Activated T-helper 2 cell treated with anti-CD3 and anti-CD28 coated beads, Interferon-gamma antibody, Interleukin-2, Interleukin-4, amounts not matched to agents 10 μg/mL and 5 μg/mL and 100 μg/mL, durations not matched to agents 14 hours and 24 hours and 36 hours (primary cell): ENCODE measurements around the gene ZRANB1. TPM values are rescaled to one million over a fixed set of nuclear protein-coding genes. Genes with fewer than 3 reads are reported as not detected.

ENCODE experiments used
- DNase-seq: peaks from one replicate; pipeline ENCODE4 v3.0.0; 2021; ENCODE audit warnings: low spot score
- H3K27ac Mint-ChIP-seq: one replicate; pipeline ENCODE4 v1.8.0; 2021; ENCODE audit warnings: mixed read lengths
- H3K27me3 Mint-ChIP-seq: one replicate; pipeline ENCODE4 v1.8.0; 2021; ENCODE audit warnings: low read depth, mixed read lengths
- H3K36me3 Mint-ChIP-seq: one replicate; pipeline ENCODE4 v1.8.0; 2021; ENCODE audit warnings: low read depth, mixed read lengths
- H3K4me1 Mint-ChIP-seq: one replicate; pipeline ENCODE4 v1.8.0; 2021; ENCODE audit warnings: low read depth, mixed read lengths
- H3K4me3 Mint-ChIP-seq: one replicate; pipeline ENCODE4 v1.8.0; 2021; ENCODE audit warnings: low read depth, mild to moderate bottlenecking, moderate library complexity, mixed read lengths
- H3K9me3 Mint-ChIP-seq: one replicate; pipeline ENCODE4 v1.8.0; 2021; ENCODE audit warnings: mixed read lengths
- intact Hi-C: fragments of 100-400 bp; cut with micrococcal nuclease; formaldehyde crosslinking; loops from one replicate; pipeline ENCODE4 v1.15.1; 2023
- total RNA-seq: library from RNA; stranded (reverse); gene quantifications from 2 replicates; pipeline ENCODE4 v1.2.3, GENCODE V29; 2022

Gene ZRANB1
- total RNA-seq = 12.1 and 13.4 TPM in 2 replicates

DNA sequence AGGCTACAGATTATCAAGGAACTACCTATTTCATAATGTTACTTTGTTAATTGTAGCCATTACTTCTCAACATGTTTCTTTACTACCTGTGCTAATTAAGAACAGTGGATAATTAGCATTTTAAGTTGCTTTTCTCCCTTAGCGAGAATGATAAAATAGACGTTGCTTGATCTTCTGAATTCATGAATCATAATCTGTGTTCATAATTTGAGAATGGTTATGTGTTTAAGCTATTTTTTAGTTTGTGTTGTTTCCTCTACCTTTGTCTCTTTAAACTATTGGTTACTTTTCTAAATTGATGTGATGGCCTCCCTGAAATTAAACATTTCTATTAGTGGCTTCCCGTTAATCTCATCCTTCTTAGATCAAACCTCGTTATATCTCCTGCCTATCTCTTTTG is at the start of gene ZRANB1:
Gene ZRANB1, plus strand, starts transcription at position 301 of the 400 bp plus-strand sequence. CDS start 371 bp downstream, outside the sequence.
- Mint-ChIP-seq H3K36me3 (peaks cover 15% of the 10 kb centered on the region), H3K4me1 (peaks cover 22% of the 10 kb centered on the region), H3K27me3 (no peaks in the 10 kb centered on the region), H3K4me3 (no peak within 1 kb of the TSS), H3K27ac (no peak within 1 kb of the TSS), H3K9me3 (no peaks in the 10 kb centered on the region)
- intact Hi-C loops = no loop called here
- no peak for DNase-seq

DNA sequence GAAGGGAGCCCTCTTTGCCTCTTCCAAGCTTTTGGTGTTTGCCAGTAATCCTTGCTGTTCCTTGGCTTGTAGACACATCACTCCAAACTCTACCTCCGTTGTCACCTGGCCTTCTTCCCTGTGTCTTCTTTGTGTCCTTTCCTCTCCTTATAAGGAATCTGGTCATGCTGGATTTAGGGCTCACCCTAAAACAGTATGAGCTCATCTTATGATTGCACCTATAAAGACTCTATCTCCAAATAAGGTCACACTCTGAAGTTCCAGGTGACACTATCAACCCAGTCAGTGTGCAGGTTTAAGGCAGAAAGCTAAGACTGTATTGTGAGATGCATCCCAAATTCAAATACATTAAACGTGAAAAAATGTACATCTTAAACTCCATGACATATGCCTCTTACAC is 49.0 kb upstream of the ZRANB1 start:
- H3K36me3 Mint-ChIP-seq = no peaks in the 10 kb centered on the region
- no peak overlapping the region for H3K27ac Mint-ChIP-seq
- no peaks in the 10 kb centered on the region for H3K27me3 Mint-ChIP-seq
- H3K4me1 Mint-ChIP-seq = no peaks in the 10 kb centered on the region
- DNase-seq = no peak
- H3K4me3 Mint-ChIP-seq = no peak overlapping the region
- no peaks in the 10 kb centered on the region for H3K9me3 Mint-ChIP-seq
- intact Hi-C loops = no loop called here

DNA sequence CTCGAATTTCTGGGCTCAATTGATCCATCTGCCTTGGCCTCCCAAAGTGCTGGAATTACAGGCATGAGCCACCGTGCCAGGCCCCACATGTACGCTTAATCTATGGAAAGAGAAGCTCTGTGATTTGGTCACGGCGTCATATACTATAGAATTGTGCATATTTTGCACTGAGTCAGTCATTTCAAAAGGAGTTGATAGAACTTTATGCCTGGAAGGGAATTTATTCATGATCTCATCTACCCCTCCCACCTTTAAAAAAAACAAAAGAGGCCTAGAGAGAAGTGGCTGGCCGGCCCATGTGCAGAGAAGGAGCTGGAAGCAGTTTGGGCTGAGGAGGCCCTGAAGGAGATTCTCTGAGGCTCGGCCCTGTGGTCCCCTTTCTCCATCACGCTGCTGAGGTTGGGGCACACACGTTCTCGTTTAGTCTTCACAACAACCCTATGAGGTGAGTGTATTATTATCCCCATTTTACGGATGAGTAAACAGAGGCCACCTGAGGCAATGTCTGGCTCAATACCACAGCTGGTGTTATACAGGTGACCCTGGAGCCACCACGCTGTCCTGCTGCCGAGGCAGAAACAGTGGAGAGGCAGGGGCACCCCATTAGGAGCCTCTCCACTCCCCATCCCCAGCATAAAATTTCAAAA is 47.2 kb upstream of the ZRANB1 start:
- Mint-ChIP-seq H3K9me3 (no peaks in the 10 kb centered on the region), H3K27ac (no peak overlapping the region), H3K4me1 (no peaks in the 10 kb centered on the region), H3K4me3 (no peak overlapping the region), H3K36me3 (no peaks in the 10 kb centered on the region), H3K27me3 (no peaks in the 10 kb centered on the region)
- DNase-seq = no peak
- intact Hi-C loops = no loop called here

DNA sequence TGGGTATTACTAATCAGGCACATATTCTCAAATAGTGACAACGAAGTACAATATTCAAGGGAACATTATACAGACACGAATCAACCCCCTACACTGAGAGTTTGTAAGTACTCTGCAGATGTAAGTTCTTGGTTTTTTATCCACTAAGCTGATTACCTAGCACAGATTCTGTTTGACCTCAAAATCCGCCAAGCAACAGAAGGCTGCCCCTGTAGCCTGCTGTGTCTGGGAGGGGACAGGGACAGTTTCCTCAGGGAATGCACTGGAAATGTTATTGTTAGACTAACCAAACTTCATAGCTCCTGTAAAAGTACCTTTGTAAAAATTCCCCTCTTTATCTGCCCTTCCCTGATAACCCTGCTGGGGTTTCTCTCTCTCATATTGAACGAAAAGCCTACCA is 45.2 kb upstream of the ZRANB1 start:
- Mint-ChIP-seq H3K4me3 (no peak overlapping the region), H3K27me3 (peaks cover 2% of the 10 kb centered on the region), H3K36me3 (no peaks in the 10 kb centered on the region), H3K27ac (no peak overlapping the region), H3K4me1 (no peaks in the 10 kb centered on the region), H3K9me3 (no peaks in the 10 kb centered on the region)
- intact Hi-C loops = no loop called here
- no peak for DNase-seq

DNA sequence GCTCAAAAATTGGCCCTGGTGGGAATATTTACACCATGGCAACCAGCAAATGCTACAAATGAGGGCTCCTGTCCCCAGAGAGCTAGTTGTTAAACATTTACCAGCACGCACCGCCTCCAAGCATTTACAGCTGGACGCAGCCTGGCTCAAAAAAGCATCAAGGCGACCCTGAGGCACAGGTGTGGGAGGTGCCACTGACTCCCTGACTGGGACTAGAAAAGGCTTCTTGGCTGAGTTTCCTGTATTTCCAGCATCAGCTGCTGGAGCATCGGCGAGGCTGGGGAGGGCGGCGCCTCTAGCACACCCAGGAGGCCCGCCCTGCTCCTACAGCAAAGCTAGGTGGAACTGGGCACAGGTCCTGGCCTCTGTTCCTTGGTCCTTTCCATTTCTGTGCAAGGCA is 43.5 kb upstream of the ZRANB1 start:
- H3K9me3 Mint-ChIP-seq = no peaks in the 10 kb centered on the region
- H3K27ac Mint-ChIP-seq = no peak overlapping the region
- H3K36me3 Mint-ChIP-seq = no peaks in the 10 kb centered on the region
- no peak for DNase-seq
- peaks cover 2% of the 10 kb centered on the region for H3K4me1 Mint-ChIP-seq
- no peak overlapping the region for H3K4me3 Mint-ChIP-seq
- peaks cover 11% of the 10 kb centered on the region for H3K27me3 Mint-ChIP-seq
- intact Hi-C loops = no loop called here

DNA sequence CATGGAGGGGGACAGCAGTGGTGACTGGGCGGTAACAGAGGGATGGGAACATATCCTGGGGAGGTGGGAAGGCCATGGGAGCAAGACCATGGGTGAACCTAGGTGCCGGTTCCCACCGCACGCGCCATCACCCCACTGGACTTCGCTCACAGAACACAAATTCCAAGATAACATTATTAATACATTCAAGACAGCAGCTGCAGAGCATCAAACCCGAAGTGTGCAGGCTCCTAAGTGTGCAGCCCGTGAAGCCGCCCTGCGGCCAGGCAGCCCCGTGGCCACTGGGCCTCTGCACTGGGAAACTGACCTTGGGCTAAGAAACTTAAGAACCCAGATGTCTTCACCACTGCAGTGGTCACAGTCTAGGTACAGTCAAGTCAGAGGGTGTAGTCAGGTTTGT is 42.8 kb upstream of the ZRANB1 start:
- DNase-seq = no peak
- Mint-ChIP-seq H3K36me3 (no peaks in the 10 kb centered on the region), H3K27ac (no peak overlapping the region), H3K9me3 (no peaks in the 10 kb centered on the region), H3K4me3 (no peak overlapping the region), H3K27me3 (peaks cover 13% of the 10 kb centered on the region), H3K4me1 (peaks cover 2% of the 10 kb centered on the region)
- intact Hi-C loops = no loop called here

DNA sequence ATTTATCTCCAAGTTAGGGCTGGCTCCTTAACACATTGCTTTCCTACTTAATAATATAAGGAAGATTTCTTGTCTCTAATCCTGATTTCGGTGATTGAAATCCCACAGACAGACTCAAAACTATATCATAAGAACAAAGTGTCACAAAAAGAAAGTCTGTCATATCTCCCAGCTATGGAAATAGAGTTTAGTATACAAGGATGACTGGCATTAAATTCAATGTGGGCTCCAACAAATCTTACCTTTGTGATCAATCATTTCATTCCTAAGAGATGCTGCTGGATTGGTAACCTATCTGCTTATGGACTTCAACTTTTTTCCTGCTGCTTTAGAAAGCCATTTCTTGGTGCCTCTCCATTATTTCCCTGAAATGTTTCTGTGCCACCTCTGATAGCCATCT is 39.5 kb upstream of the ZRANB1 start:
- no peaks in the 10 kb centered on the region for H3K9me3 Mint-ChIP-seq
- H3K4me1 Mint-ChIP-seq = peaks cover 2% of the 10 kb centered on the region
- no peaks in the 10 kb centered on the region for H3K36me3 Mint-ChIP-seq
- H3K27ac Mint-ChIP-seq = no peak overlapping the region
- H3K4me3 Mint-ChIP-seq = no peak overlapping the region
- no peak for DNase-seq
- intact Hi-C loops = no loop called here
- H3K27me3 Mint-ChIP-seq = peaks cover 13% of the 10 kb centered on the region

DNA sequence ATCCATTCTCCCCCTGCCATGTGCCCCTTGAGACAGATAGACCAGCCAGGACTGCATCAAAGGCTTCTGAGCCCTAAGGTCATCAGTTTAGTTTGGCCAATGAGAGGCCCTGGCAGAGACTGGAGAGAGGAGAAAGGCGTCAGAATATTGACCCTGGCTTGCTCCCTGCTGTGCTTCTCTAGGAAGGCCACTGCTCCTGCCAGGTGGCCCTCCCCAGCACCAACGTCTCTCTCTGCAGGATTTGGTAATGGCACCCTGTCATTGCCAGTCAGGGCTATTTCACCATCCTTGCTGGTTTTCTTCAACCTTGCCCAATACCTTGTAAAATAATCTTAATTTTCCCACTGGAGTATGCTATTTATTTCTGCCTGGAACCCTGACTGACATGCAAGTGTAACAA is 38.8 kb upstream of the ZRANB1 start:
- no peaks in the 10 kb centered on the region for H3K9me3 Mint-ChIP-seq
- H3K27ac Mint-ChIP-seq = no peak overlapping the region
- H3K4me1 Mint-ChIP-seq = peaks cover 2% of the 10 kb centered on the region
- no peak for DNase-seq
- no peaks in the 10 kb centered on the region for H3K36me3 Mint-ChIP-seq
- intact Hi-C loops = no loop called here
- H3K27me3 Mint-ChIP-seq = peaks cover 13% of the 10 kb centered on the region
- H3K4me3 Mint-ChIP-seq = no peak overlapping the region

DNA sequence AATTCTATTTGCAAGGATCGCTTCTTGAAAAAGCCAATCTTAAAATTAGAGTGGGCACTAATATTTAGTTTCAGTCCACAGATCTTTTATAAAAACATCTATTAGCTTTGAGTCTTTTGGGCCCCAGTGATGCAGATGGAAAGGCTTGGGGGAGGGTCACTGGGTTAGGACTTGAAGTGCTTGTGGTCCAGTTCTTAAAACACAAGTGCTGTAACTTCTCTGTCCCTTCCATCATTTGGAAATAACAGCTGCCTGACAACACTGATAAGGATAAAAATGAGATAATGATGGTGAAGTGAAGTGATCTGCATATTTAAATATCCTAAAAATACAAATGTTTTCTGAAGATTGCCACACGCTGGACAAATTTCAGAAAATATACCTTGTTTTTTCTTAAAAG is 37.1 kb upstream of the ZRANB1 start:
- H3K4me3 Mint-ChIP-seq = no peak overlapping the region
- H3K36me3 Mint-ChIP-seq = no peaks in the 10 kb centered on the region
- no peak for DNase-seq
- intact Hi-C loops = no loop called here
- H3K27me3 Mint-ChIP-seq = peaks cover 13% of the 10 kb centered on the region
- H3K9me3 Mint-ChIP-seq = no peaks in the 10 kb centered on the region
- peaks cover 2% of the 10 kb centered on the region for H3K4me1 Mint-ChIP-seq
- no peak overlapping the region for H3K27ac Mint-ChIP-seq

DNA sequence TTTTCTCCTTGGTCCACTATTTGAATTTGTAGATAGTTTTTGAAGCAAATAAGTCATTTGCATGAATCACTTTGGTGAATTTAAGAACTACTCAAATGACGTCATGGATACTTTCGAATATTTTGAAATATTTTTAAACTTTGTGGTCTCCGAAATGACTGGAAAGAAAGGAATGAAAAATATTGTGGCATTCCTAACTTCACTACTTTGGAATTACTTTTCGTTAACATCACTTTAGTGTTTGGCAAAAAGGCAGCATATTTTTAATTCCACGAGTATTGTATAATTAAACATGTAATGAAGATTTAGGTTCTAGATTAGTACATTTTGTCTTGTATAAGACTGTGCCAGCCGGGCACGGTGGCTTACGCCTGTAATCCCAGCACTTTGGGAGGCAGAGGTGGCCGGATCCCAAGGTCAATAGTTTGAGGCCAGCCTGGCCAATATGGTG is 35.3 kb upstream of the ZRANB1 start:
- Mint-ChIP-seq H3K27me3 (peaks cover 20% of the 10 kb centered on the region), H3K4me3 (no peak overlapping the region), H3K27ac (no peak overlapping the region), H3K4me1 (peaks cover 7% of the 10 kb centered on the region), H3K36me3 (no peaks in the 10 kb centered on the region), H3K9me3 (no peaks in the 10 kb centered on the region)
- intact Hi-C loops = no loop called here
- no peak for DNase-seq

DNA sequence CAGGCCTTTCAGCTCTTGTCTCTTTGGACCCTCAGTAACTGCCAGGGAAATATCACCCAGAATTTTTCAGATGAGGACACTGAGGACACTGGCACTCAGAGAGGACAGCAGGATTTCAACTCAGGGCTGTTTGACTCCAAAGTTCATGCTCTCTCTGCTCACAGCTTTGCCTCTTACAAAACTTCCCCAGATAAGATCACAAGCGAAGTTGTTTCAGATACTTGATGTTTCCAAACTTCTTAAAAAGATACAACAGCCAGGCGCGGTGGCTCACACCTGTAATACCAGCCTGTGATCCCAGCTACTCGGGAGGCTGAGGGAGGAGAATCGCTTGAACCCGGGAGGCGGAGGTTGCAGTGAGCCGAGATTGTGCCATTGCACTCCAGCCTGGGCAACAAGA is 32.4 kb upstream of the ZRANB1 start:
- Mint-ChIP-seq H3K4me3 (no peak overlapping the region), H3K4me1 (peaks cover 14% of the 10 kb centered on the region)

DNA sequence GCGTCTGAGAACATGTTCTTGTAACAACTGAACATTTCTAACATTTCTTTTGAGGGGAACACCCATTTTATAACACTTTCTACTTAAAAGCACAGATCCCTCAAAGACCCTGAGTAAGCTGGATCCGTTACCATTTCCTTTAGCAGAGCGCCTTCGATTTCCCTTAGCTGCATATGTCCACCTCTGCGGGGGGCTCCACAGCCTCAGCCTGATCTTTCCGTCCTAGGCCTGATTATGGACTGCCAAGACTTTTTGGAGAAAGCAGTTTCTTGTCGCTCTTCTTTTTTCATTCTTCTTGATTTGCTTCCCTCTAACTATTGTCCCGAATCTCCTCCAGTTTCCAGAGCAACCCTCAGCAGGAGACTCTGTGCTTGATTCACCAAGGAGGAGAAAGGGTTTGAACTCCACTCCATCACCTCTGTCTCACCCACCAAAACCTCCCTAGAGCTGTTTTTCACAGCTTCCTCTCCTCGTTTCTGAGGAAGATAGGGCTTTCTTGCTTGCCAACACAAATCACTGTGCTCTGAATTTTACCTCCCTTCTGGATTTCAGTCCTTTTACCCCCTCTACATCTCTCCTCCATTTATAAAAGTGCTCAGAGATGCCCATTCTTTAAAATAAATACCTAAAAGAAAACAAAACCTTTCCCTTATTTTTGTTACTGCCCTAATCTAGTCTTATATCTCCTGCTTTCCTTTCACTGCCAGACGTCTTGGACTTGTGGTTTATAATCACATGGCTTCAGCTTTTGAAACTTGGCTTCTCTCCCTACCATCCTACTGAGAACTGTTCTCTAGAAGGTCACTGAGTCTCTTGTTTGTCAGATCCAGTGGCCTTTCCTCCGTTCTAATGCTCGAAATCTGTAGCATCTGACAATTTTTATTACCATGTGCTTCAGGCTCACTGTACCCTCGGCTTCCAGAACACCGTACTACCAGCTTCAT is 30.5 kb upstream of the ZRANB1 start:
- intact Hi-C loops = loop anchor here (10.0 kb wide), 1 partner anchor 167 kb away; the partner anchor contains the start of gene FAM53B
- no peak for DNase-seq
- H3K4me3 Mint-ChIP-seq = no peak overlapping the region
- peaks cover 20% of the 10 kb centered on the region for H3K4me1 Mint-ChIP-seq
- H3K9me3 Mint-ChIP-seq = no peaks in the 10 kb centered on the region
- H3K27ac Mint-ChIP-seq = no peak overlapping the region
- H3K36me3 Mint-ChIP-seq = no peaks in the 10 kb centered on the region
- H3K27me3 Mint-ChIP-seq = peaks cover 18% of the 10 kb centered on the region

More for the DNA sequence above, 32.4 kb upstream of the ZRANB1 start:
- Mint-ChIP-seq H3K36me3 (no peaks in the 10 kb centered on the region), H3K27ac (no peak overlapping the region), H3K27me3 (peaks cover 18% of the 10 kb centered on the region), H3K9me3 (no peaks in the 10 kb centered on the region)
- intact Hi-C loops = no loop called here
- DNase-seq = no peak
